ENCODE measurements around the gene ALK.

DNA sequence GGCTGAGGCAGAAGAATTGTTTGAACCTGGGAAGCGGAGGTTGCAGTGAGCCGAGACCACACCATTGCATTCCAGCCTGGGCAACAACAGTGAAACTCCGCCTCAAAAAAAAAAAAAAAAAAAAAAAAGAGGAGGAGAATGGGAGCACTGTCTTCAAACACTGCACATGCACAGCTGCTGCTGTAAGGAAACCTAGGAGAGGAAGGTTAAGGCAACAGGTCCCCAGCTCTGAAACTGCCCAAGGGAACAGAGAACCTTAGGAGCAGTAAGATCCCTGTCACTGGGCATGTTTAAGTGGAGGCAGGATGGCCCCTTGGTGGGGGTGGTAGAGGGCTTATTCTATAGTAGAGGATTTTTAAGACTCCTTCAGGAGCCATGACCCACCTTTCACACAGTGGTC, 695.0 kb downstream of the ALK start:
- TF ChIP-seq NFIC (IDR thresholded peaks at IDR 0.05) (no peak), YY1 (IDR thresholded peaks at IDR 0.05; ENCODE audit: low read depth) (no peak), EP300 (IDR thresholded peaks at IDR 0.05; ENCODE audit: borderline replicate concordance) (no peak), CREB1 (IDR thresholded peaks at IDR 0.05; ENCODE audit: low read depth) (no peak), FOXM1 (IDR thresholded peaks at IDR 0.05; ENCODE audit: borderline replicate concordance, low read depth) (no peak), TAF1 (IDR thresholded peaks at IDR 0.05; ENCODE audit: low read depth) (no peak), CEBPB (IDR thresholded peaks at IDR 0.05) (no peak), REST (IDR thresholded peaks at IDR 0.05; ENCODE audit: low read depth) (no peak), MAX (IDR thresholded peaks at IDR 0.05) (no peak), RAD21 (IDR thresholded peaks at IDR 0.05; ENCODE audit: low read depth) (no peak), EGR1 (IDR thresholded peaks at IDR 0.05) (no peak), TEAD4 (IDR thresholded peaks at IDR 0.05) (no peak)

All from Ishikawa (cell line).